GM23248 (cell line): ENCODE measurements around the gene LAMA2. TPM values are rescaled to one million over a fixed set of nuclear protein-coding genes. Genes with fewer than 3 reads are reported as not detected.

ENCODE experiments used
- DNase-seq: peaks from one replicate; pipeline ENCODE4 v3.0.0-alpha.2; 2015
- H2AFZ ChIP-seq: fragments of 200-600 bp; sonication (generic); 2 replicates; pipeline ENCODE4 v1.6.1; 2016; ENCODE audit warnings: antibody characterized with exemption
- H3F3A ChIP-seq: fragments of 200-600 bp; sonication (generic); 2 replicates; pipeline ENCODE4 v1.6.1; 2016; ENCODE audit warnings: mild to moderate bottlenecking, antibody characterized with exemption, mixed run types; ENCODE audit not compliant: insufficient read depth
- H3K27ac ChIP-seq: fragments of 200-600 bp; sonication (generic); 2 replicates; pipeline ENCODE4 v1.5.1; 2016; ENCODE audit warnings: mild to moderate bottlenecking
- H3K27me3 ChIP-seq: fragments of 200-600 bp; sonication (generic); replicated peaks from 2 replicates; pipeline ENCODE4 v1.6.1; 2016; ENCODE audit warnings: mild to moderate bottlenecking; ENCODE audit not compliant: insufficient read depth
- H3K36me3 ChIP-seq: fragments of 200-600 bp; sonication (generic); 2 replicates; pipeline ENCODE4 v1.6.1; 2016; ENCODE audit warnings: low read depth, mild to moderate bottlenecking
- H3K4me1 ChIP-seq: fragments of 200-600 bp; sonication (generic); 2 replicates; pipeline ENCODE4 v1.6.1; 2016; ENCODE audit warnings: mild to moderate bottlenecking; ENCODE audit not compliant: insufficient read depth
- H3K4me2 ChIP-seq: fragments of 200-600 bp; sonication (generic); one replicate; pipeline ENCODE4 v1.6.1; 2016; ENCODE audit warnings: mild to moderate bottlenecking; ENCODE audit not compliant: unreplicated experiment
- H3K4me3 ChIP-seq: fragments of 200-600 bp; sonication (generic); 2 replicates; pipeline ENCODE4 v1.5.1; 2016; ENCODE audit warnings: mild to moderate bottlenecking
- H3K79me2 ChIP-seq: fragments of 200-600 bp; sonication (generic); 2 replicates; pipeline ENCODE4 v1.6.1; 2016; ENCODE audit warnings: mild to moderate bottlenecking; ENCODE audit not compliant: insufficient read depth
- H3K9ac ChIP-seq: fragments of 200-600 bp; sonication (generic); 2 replicates; pipeline ENCODE4 v1.6.1; 2016; ENCODE audit warnings: mild to moderate bottlenecking
- H3K9me2 ChIP-seq: fragments of 200-600 bp; sonication (generic); 2 replicates; pipeline ENCODE4 v1.6.1; 2016; ENCODE audit warnings: mixed run types, mild to moderate bottlenecking, moderate library complexity; ENCODE audit not compliant: insufficient read depth
- H3K9me3 ChIP-seq: fragments of 200-600 bp; sonication (generic); one replicate; pipeline ENCODE4 v1.6.1; 2017; ENCODE audit warnings: low read depth
- H4K20me1 ChIP-seq: fragments of 200-600 bp; sonication (generic); 2 replicates; pipeline ENCODE4 v1.6.0; 2016; ENCODE audit not compliant: insufficient read depth
- EZH2 ChIP-seq: fragments of 200-600 bp; sonication (generic); IDR thresholded peaks from 2 replicates; pipeline ENCODE4 v1.6.1; 2018; ENCODE audit warnings: antibody characterized with exemption, mild to moderate bottlenecking; ENCODE audit not compliant: insufficient read depth, poor library complexity, severe bottlenecking
- EZH2phosphoT487 ChIP-seq: fragments of 200-600 bp; sonication (generic); IDR thresholded peaks from 2 replicates; pipeline ENCODE4 v1.6.1; 2018; ENCODE audit warnings: antibody characterized with exemption, moderate library complexity, mild to moderate bottlenecking, low read depth; ENCODE audit not compliant: insufficient read depth
- WGBS, 2 experiments: methylation state at CpG; one replicate each; pipeline ENCODE4 v1.1.6; 2015 to 2017; ENCODE audit warnings: low lambda C conversion rate in 2 of 2, low coverage in 1 of 2; ENCODE audit errors: missing lambda C conversion rate in 2 of 2; 5-methylcytosine and 5-hydroxymethylcytosine counted together
- in situ Hi-C: fragments of 300-500 bp; cut with MboI; formaldehyde crosslinking; loops from 2 replicates; pipeline ENCODE4 v1.15.0; 2020
- polyA plus RNA-seq: library from polyadenylated mRNA; unstranded; fragments of >200 nt; fragmentation: Nextera tagmentation; extraction: Ambion mirVana; gene quantifications from 2 replicates; pipeline ENCODE4 v1.2.1, GENCODE V29; 2016
- total RNA-seq: library from RNA; depleted of rRNA; stranded (reverse); fragments of >200 nt; shearing (Covaris generic); gene quantifications from 2 replicates; pipeline ENCODE4 v1.2.3, GENCODE V29; 2014

Gene LAMA2
- total and polyA plus RNA-seq, 2 experiments from 2014 or later, result 8.3 to 31.1 TPM

- Histone ChIP-seq H3K27ac (no peak overlapping the region), H3K4me1 (no peaks in the 10 kb centered on the region), H3K27me3 (no peaks in the 10 kb centered on the region), H3K4me3 (no peak overlapping the region), H3K79me2 (no peaks in the 10 kb centered on the region), H3K36me3 (no peaks in the 10 kb centered on the region), H3K9me2 (no peaks in the 10 kb centered on the region; the same call in 1 of the 2 replicates), H2AFZ (no peak overlapping the region), H3K4me2 (no peak overlapping the region), H3F3A (no peaks in the 10 kb centered on the region), H4K20me1 (no peaks in the 10 kb centered on the region), H3K9ac (no peak overlapping the region), H3K9me3 (no peaks in the 10 kb centered on the region)
- TF ChIP-seq EZH2, result no peak
- in situ Hi-C loops, result no loop called here
- DNase-seq, result no peak
- 60 to 64% methylated on average over 3 of the region's 3 CpGs for WGBS, 2 experiments
Measured at GRCh38 chr6:129447198-129447565, 564.2 kb downstream of the LAMA2 start.

- no peak for TF ChIP-seq EZH2
- no peak overlapping the region for H3K27ac ChIP-seq
- no peaks in the 10 kb centered on the region for H3F3A ChIP-seq
- DNase-seq, result no peak
- in situ Hi-C loops, result no loop called here
- no peaks in the 10 kb centered on the region; the same call in 1 of the 2 replicates for H3K9me2 ChIP-seq
- H3K36me3 ChIP-seq, result no peaks in the 10 kb centered on the region
- no peak overlapping the region for H3K4me2 ChIP-seq
- no peak overlapping the region for H2AFZ ChIP-seq
- H4K20me1 ChIP-seq, result no peaks in the 10 kb centered on the region
- H3K9me3 ChIP-seq, result no peaks in the 10 kb centered on the region
- no peak overlapping the region for H3K4me3 ChIP-seq
- no peaks in the 10 kb centered on the region for H3K4me1 ChIP-seq
- H3K27me3 ChIP-seq, result no peaks in the 10 kb centered on the region
- no peak overlapping the region for H3K9ac ChIP-seq
- H3K79me2 ChIP-seq, result no peaks in the 10 kb centered on the region
Measured at GRCh38 chr6:129448965-129449364, 566.0 kb downstream of the LAMA2 start.

- Histone ChIP-seq H3K4me2 (no peak overlapping the region), H3K36me3 (no peaks in the 10 kb centered on the region), H3K9ac (no peak overlapping the region), H3F3A (no peaks in the 10 kb centered on the region), H2AFZ (no peak overlapping the region), H3K9me2 (no peaks in the 10 kb centered on the region; the same call in 1 of the 2 replicates), H3K27ac (no peak overlapping the region), H3K79me2 (no peaks in the 10 kb centered on the region), H3K9me3 (no peaks in the 10 kb centered on the region), H3K4me3 (no peak overlapping the region), H3K4me1 (no peaks in the 10 kb centered on the region), H4K20me1 (no peaks in the 10 kb centered on the region), H3K27me3 (no peaks in the 10 kb centered on the region)
- TF ChIP-seq EZH2phosphoT487, result no peak
- TF ChIP-seq EZH2, result no peak
- DNase-seq, result no peak
- in situ Hi-C loops, result no loop called here
Measured at GRCh38 chr6:129451187-129451586, 568.2 kb downstream of the LAMA2 start.

- Histone ChIP-seq H3K9ac (no peak overlapping the region), H3F3A (no peaks in the 10 kb centered on the region), H2AFZ (no peak overlapping the region), H3K4me2 (no peak overlapping the region), H3K79me2 (no peaks in the 10 kb centered on the region), H3K9me2 (no peaks in the 10 kb centered on the region; the same call in 1 of the 2 replicates), H3K4me1 (no peaks in the 10 kb centered on the region), H3K27me3 (no peaks in the 10 kb centered on the region), H3K36me3 (no peaks in the 10 kb centered on the region), H3K27ac (no peak overlapping the region), H3K4me3 (no peak overlapping the region), H4K20me1 (no peaks in the 10 kb centered on the region), H3K9me3 (no peaks in the 10 kb centered on the region)
- 93 to 98% methylated on average over 3 of the region's 3 CpGs for WGBS, 2 experiments
- TF ChIP-seq EZH2phosphoT487 (no peak), EZH2 (no peak)
- in situ Hi-C loops, result no loop called here
- no peak for DNase-seq
Measured at GRCh38 chr6:129453073-129453472, 570.1 kb downstream of the LAMA2 start.

- no peaks in the 10 kb centered on the region for H3K27me3 ChIP-seq
- no peaks in the 10 kb centered on the region for H4K20me1 ChIP-seq
- 93 to 94% methylated on average over 1 of the region's 1 CpG for WGBS, 2 experiments
Measured at GRCh38 chr6:129454488-129454887, 571.5 kb downstream of the LAMA2 start.

More at GRCh38 chr6:129454488-129454887, 571.5 kb downstream of the LAMA2 start:
- no peak overlapping the region for H3K27ac ChIP-seq
- no peak for DNase-seq
- no peaks in the 10 kb centered on the region for H3K9me3 ChIP-seq
- H3K79me2 ChIP-seq, result no peaks in the 10 kb centered on the region
- H3K4me2 ChIP-seq, result no peak overlapping the region
- no peaks in the 10 kb centered on the region for H3K4me1 ChIP-seq
- TF ChIP-seq EZH2, result no peak
- TF ChIP-seq EZH2phosphoT487, result no peak
- no peak overlapping the region for H3K9ac ChIP-seq
- no peak overlapping the region for H3K4me3 ChIP-seq
- no peaks in the 10 kb centered on the region for H3F3A ChIP-seq
- no peaks in the 10 kb centered on the region for H3K9me2 ChIP-seq
- H3K36me3 ChIP-seq, result no peaks in the 10 kb centered on the region
- H2AFZ ChIP-seq, result no peak overlapping the region
- in situ Hi-C loops, result no loop called here
